Bronchial epithelial cell (primary cell): Measurements from ENCODE around the gene RAD51B. TPM values are rescaled to one million over a fixed set of nuclear protein-coding genes. Genes with fewer than 3 reads are reported as not detected.
A peak's percentile ranks its signal among the peaks of the same experiment; 100 is the strongest.

ENCODE experiments used
- DNase-seq: peaks from one replicate; pipeline ENCODE4 v3.0.0-alpha.2; 2010; ENCODE audit warnings: low read depth
- FAIRE-seq: peaks from 2 replicates; lab custom pipeline; 2011; peaks lifted over from hg19 to GRCh38; lab: Jason Lieb, UNC
- H3K27me3 ChIP-seq: 2 replicates; pipeline ENCODE4 v1.5.1; 2011; ENCODE audit warnings: low read length; ENCODE audit not compliant: control insufficient read depth, insufficient read depth
- H3K36me3 ChIP-seq: 2 replicates; pipeline ENCODE4 v1.5.1; 2011; ENCODE audit warnings: low read length; ENCODE audit not compliant: control insufficient read depth, insufficient read depth
- H3K4me3 ChIP-seq: 2 replicates; pipeline ENCODE4 v1.5.1; 2011; ENCODE audit warnings: mild to moderate bottlenecking, low read depth, low read length, control low read depth
- total RNA-seq: library from RNA; depleted of rRNA; stranded (reverse); fragments of >200 nt; gene quantifications from 2 replicates; pipeline ENCODE4 v1.2.1, GENCODE V29; 2014
- TF ChIP-seq, protein P1 (sequence below): IDR thresholded peaks from 2 replicates; pipeline ENCODE4 v1.5.1; 2011; ENCODE audit warnings: mild to moderate bottlenecking, moderate library complexity, low read length, control low read depth, inconsistent platforms; ENCODE audit not compliant: insufficient read depth, severe bottlenecking

Gene RAD51B
- total RNA-seq, 1 donor from 2014 or later: 12.1 TPM

GRCh38 chr14:68012871-68013270 lies 193.3 kb downstream of the RAD51B start:
- TF ChIP-seq, protein P1, sequence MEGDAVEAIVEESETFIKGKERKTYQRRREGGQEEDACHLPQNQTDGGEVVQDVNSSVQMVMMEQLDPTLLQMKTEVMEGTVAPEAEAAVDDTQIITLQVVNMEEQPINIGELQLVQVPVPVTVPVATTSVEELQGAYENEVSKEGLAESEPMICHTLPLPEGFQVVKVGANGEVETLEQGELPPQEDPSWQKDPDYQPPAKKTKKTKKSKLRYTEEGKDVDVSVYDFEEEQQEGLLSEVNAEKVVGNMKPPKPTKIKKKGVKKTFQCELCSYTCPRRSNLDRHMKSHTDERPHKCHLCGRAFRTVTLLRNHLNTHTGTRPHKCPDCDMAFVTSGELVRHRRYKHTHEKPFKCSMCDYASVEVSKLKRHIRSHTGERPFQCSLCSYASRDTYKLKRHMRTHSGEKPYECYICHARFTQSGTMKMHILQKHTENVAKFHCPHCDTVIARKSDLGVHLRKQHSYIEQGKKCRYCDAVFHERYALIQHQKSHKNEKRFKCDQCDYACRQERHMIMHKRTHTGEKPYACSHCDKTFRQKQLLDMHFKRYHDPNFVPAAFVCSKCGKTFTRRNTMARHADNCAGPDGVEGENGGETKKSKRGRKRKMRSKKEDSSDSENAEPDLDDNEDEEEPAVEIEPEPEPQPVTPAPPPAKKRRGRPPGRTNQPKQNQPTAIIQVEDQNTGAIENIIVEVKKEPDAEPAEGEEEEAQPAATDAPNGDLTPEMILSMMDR: no peak
- H3K4me3 ChIP-seq: no peak overlapping the region
- no peaks in the 10 kb centered on the region for H3K36me3 ChIP-seq
- DNase-seq (no peak), FAIRE-seq (no peak)
- H3K27me3 ChIP-seq: no peaks in the 10 kb centered on the region

DNA sequence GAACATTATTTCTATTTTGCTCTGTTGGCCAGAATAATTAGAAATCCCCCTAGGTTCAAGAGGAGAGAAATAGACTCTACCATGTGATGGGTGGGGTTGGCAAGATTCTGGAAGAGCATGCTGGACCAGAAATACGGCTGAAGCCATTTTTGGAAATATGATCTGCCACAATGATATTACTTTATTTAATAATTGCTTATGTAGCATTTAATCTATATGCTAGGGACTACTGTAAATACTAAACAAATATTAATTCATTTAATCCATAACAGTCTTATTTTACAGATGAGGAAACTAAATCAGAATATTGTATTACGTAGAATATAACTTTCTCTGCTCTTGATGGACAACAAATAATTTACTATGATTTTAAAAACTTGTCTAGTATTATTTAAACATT lies 193.7 kb downstream of the RAD51B start:
- DNase-seq: no peak
- Histone ChIP-seq H3K27me3 (no peaks in the 10 kb centered on the region), H3K4me3 (no peak overlapping the region), H3K36me3 (no peaks in the 10 kb centered on the region)
- no peak for FAIRE-seq
- TF ChIP-seq, protein P1: no peak

DNA sequence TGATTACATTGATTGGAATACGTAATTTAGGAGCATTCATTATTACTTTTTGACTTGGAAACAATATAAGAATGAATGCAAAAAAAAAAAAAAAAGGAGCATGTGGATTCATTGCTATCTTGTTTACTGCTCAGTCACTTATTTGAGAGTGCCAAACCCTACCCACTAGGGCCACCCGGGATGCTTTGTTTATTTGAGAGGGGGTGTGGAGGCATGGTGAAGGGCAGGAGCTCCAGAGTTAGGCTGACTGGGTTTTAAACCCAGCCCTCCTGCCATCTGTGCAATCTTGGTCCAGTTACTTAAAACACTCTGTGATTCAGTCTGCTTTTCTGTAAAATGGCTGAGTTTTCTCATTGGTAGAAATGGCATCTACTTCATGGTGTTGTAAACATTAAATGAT lies 195.2 kb downstream of the RAD51B start:
- H3K36me3 ChIP-seq: no peaks in the 10 kb centered on the region
- no peaks in the 10 kb centered on the region for H3K27me3 ChIP-seq
- no peak overlapping the region for H3K4me3 ChIP-seq
- FAIRE-seq (no peak), DNase-seq (no peak)
- TF ChIP-seq, protein P1: no peak

GRCh38 chr14:68015356-68016254 lies 196.0 kb downstream of the RAD51B start:
- DNase-seq: no peak

GRCh38 chr14:68016255-68016914 lies 196.8 kb downstream of the RAD51B start:
- H3K36me3 ChIP-seq: no peaks in the 10 kb centered on the region
- FAIRE-seq: no peak

More at GRCh38 chr14:68015356-68016254, 196.0 kb downstream of the RAD51B start:
- no peaks in the 10 kb centered on the region for H3K36me3 ChIP-seq
- FAIRE-seq: no peak
- no peak overlapping the region for H3K4me3 ChIP-seq
- TF ChIP-seq, protein P1: no peak
- H3K27me3 ChIP-seq: no peaks in the 10 kb centered on the region

More at GRCh38 chr14:68016255-68016914, 196.8 kb downstream of the RAD51B start:
- H3K4me3 ChIP-seq: no peak overlapping the region
- TF ChIP-seq, protein P1: no peak
- peak; percentile 5 for DNase-seq
- H3K27me3 ChIP-seq: no peaks in the 10 kb centered on the region
